Gastrocnemius medialis (tissue), 4 donors: ENCODE data around the gene PTPRT.

Experiments used
- CTCF ChIP-seq, 5 experiments: fragments of 450-650 bp in 3 of 5; fragments of 200-600 bp in 2 of 5; sonication (generic) in 2 of 5; IDR thresholded peaks in 4 of 5; conservative IDR thresholded peaks in 1 of 5; 1 replicate in 4 of 5; 2 replicates in 1 of 5; pipeline ENCODE4 v1.5.1; 2016 to 2019; ENCODE audit warnings: antibody characterized with exemption in 5 of 5, mild to moderate bottlenecking in 3 of 5, moderate library complexity in 3 of 5
- POLR2A ChIP-seq, 2 donors: fragments of 450-650 bp; IDR thresholded peaks; one replicate each; pipeline ENCODE4 v1.6.1; 2017; ENCODE audit warnings: antibody characterized with exemption in 2 of 2, mild to moderate bottlenecking in 2 of 2, moderate library complexity in 2 of 2

- TF ChIP-seq CTCF (IDR thresholded peaks at IDR 0.05 in 4 of 5, conservative IDR thresholded peaks at IDR 0.05 in 1 of 5) = no peak
- TF ChIP-seq POLR2A (IDR thresholded peaks at IDR 0.05) = no peak
Observed at GRCh38 chr20:42604998-42605956, 584.4 kb downstream of the PTPRT start.
